ENCODE measurements around the gene CYP2A7. TPM values are rescaled to one million over a fixed set of nuclear protein-coding genes. Genes with fewer than 3 reads are reported as not detected.
"Not testable (repeated sequence)": the region's sequence is repeated elsewhere in the genome, so short reads cannot be mapped to it uniquely, and the experiment has no call there.

CYP2A7 gene
- polyA plus RNA-seq, 1 donor from 2014 or later: not detected

DNA sequence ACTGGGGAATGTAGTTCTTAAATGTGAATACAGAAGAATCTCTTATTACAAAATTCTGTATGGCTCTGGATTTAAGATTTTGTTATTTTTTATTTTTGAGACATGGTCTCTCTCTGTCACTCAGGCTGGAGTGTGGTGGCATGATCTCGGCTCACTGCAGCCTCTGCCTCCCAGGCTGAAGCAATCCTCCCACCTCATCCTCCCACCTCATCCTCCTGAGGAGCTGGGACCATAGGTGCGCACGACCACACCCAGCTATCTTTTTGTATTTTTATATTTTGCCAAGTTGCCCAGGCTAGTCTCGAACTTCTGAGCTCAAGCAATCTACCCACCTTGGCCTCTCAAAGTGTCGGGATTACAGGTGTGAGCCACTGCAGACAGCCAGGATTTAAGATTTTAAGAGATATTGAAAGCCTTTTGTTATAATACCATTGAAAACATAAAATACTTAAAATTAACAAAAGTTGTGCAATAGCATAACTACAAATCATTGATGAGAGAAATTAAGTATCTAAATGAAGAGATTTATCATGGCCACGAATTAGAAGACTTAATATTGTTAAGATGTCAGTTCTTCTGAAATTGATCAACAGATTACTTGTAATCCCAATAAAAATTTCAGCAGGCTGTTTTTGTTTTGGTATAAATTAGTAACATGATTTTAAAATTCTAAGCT lies 45.1 kb downstream of the CYP2A7 start:
- H3K27ac Mint-ChIP-seq: no peak overlapping the region
- no peaks in the 10 kb centered on the region for H3K4me1 Mint-ChIP-seq
- peaks cover 2% of the 10 kb centered on the region for H3K27me3 Mint-ChIP-seq
- H3K36me3 Mint-ChIP-seq: no peaks in the 10 kb centered on the region
- H3K9me3 Mint-ChIP-seq: peaks cover 0 to 2% (median 0%) of the 10 kb centered on the region in 3 donors
- H3K4me3 Mint-ChIP-seq: no peak overlapping the region

DNA sequence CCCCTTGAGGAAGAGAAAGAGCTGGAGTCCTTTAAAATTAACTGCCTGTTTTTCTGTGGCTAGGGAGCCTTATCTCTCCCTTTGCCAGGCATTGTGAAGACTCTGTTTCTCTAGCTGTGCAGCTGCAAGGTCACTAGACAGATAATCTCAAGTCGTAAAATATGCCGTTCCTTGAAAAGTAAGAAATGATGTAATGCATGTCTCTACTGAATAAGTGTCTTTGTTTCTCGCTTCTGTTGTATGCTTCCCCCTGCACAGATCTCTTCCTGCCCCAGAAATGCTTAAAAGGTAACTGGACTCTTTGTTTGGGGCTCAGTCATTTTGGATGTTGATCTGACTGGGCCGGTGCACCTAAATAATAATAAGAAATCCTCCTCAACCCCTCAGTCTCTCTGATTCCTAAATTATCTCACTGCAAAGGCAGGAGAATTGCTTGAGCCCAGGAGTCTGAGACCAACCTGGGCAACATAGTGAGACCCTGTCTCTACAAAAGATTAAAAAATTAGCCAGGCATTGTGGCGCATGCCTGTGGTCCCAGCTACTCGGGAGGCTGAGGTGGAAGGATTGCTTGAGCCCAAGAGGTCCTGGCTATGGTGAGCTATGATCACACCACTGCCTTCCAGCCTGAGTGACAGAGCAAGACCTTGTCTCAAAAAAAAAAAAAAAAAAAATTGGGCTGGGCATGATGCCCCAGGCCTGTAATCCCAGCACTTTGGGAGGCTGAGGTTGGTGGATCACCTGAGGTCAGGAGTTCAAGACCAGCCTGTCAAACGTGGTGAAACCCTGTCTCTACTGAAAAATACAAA lies 48.1 kb downstream of the CYP2A7 start:
- not testable (repeated sequence) for H3K27me3 Mint-ChIP-seq, H3K4me3 Mint-ChIP-seq, H3K9me3 Mint-ChIP-seq, H3K36me3 Mint-ChIP-seq, H3K4me1 Mint-ChIP-seq
- peak overlapping the region in 1 of 3 donors; percentile 81 for H3K27ac Mint-ChIP-seq

DNA sequence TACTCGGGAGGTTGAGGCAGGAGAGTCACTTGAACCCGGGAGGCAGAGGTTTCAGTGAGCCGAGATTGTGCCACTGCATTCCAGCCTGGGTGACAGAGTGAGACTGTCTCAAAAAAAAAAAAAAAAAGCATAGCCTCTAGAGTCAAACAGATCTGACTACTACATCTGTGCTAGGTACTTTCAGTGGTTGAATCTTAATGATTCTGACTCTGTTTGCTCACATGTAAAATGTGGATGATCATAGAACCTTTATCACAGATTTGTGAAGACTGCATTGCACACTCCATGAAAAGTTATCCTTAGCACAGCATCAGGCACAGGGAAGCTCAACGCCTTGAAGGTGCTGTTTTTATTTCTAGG lies 49.6 kb downstream of the CYP2A7 start:
- peaks cover 15% of the 10 kb centered on the region for H3K36me3 Mint-ChIP-seq
- H3K4me3 Mint-ChIP-seq, H3K4me1 Mint-ChIP-seq, H3K27me3 Mint-ChIP-seq, H3K27ac Mint-ChIP-seq, H3K9me3 Mint-ChIP-seq: not testable (repeated sequence)

DNA sequence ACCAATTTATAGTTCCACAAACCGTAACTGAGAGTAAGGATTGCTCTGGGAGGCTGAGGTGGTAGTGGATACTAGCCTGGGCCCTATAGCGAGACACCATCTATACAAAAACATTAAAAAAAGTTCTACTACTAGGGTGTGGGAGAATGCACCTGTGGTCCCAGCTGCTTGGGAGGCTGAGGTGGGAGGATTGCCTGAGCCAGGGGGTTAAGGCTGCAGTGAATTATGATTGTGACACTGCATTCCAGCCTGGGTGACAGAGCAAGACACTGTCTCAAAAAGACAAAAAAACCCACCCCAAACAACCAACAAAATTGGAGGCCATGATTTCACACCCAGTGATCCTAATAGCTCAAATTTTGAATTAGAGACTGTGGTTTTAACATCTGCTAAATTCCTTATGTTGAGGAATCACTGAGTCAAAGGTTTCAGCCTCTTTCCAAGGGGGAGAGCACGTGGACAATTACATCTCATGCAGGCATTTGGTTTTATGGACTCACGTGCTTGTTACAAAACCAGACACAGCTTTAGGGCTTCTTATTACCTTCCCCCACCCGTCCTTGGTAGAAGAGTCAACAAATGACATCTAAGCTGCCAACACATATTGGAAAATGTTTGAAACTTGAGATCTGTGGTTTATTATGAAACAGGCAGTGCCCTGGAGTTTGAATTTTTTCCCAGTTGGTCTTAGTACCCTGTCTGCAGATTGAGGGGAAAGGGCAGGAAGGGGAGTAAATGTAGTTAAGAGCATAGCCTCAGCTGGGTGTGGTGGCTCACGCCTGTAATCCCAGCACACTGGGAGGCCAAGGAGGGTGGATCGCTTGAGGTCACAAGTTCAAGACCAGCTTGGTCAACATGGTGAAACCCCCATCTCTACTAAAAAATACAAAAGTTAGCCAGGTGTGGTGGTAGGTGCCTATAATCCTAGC lies 50.3 kb downstream of the CYP2A7 start:
- H3K4me1 Mint-ChIP-seq: peaks cover 0 to 2% (median 0%) of the 10 kb centered on the region in 3 donors
- no peak overlapping the region for H3K27ac Mint-ChIP-seq
- no peaks in the 10 kb centered on the region for H3K27me3 Mint-ChIP-seq
- H3K36me3 Mint-ChIP-seq: peaks cover 21% of the 10 kb centered on the region
- H3K4me3 Mint-ChIP-seq: no peak overlapping the region
- peaks cover 0 to 4% (median 3%) of the 10 kb centered on the region in 3 donors for H3K9me3 Mint-ChIP-seq

DNA sequence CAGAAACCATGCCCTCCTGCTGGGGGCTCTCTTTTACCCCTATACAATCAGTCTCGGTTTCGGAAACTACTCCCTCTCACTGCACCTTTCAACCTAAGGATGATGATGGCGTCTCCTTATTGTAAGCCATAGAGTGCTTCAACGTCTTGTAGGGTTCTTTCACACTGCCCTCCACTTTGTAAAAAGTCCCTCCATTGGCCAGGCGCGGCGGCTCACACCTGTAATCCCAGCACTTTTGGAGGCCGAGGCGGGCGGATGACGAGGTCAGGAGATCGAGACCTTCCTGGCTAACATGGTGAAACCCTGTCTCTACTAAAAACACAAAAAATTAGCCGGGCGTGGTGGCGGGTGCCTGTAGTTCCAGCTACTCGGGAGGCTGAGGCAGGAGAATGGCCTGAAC lies 51.3 kb downstream of the CYP2A7 start:
- H3K9me3 Mint-ChIP-seq, H3K27me3 Mint-ChIP-seq, H3K4me3 Mint-ChIP-seq, H3K4me1 Mint-ChIP-seq, H3K27ac Mint-ChIP-seq: not testable (repeated sequence)
- peaks cover 22% of the 10 kb centered on the region for H3K36me3 Mint-ChIP-seq

DNA sequence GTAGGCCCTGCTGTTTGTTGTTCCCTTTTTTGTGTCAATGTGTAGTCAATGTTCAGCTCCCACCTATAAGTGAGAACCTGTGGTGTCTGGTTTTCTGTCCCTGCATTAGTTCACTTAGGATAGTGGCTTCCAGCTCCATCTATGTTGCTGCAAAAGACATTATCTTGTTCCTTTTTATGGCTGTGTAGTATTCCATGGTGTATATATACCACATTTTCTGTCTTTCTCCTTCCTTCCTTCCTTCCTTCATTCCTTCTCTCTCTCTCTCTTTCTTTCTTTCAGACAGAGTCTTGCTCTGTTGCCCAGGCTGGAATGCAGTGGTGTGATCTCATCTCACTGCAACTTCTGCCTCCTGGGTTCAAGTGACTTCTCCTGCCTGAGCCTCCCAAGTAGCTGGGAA lies 52.8 kb downstream of the CYP2A7 start:
- Mint-ChIP-seq H3K9me3 (peaks cover 0 to 4% (median 3%) of the 10 kb centered on the region in 3 donors), H3K36me3 (peaks cover 25% of the 10 kb centered on the region), H3K4me3 (no peak overlapping the region), H3K27ac (peak overlapping the region in 1 of 3 donors; percentile 63), H3K27me3 (no peaks in the 10 kb centered on the region), H3K4me1 (peaks cover 0 to 2% (median 0%) of the 10 kb centered on the region in 3 donors)

DNA sequence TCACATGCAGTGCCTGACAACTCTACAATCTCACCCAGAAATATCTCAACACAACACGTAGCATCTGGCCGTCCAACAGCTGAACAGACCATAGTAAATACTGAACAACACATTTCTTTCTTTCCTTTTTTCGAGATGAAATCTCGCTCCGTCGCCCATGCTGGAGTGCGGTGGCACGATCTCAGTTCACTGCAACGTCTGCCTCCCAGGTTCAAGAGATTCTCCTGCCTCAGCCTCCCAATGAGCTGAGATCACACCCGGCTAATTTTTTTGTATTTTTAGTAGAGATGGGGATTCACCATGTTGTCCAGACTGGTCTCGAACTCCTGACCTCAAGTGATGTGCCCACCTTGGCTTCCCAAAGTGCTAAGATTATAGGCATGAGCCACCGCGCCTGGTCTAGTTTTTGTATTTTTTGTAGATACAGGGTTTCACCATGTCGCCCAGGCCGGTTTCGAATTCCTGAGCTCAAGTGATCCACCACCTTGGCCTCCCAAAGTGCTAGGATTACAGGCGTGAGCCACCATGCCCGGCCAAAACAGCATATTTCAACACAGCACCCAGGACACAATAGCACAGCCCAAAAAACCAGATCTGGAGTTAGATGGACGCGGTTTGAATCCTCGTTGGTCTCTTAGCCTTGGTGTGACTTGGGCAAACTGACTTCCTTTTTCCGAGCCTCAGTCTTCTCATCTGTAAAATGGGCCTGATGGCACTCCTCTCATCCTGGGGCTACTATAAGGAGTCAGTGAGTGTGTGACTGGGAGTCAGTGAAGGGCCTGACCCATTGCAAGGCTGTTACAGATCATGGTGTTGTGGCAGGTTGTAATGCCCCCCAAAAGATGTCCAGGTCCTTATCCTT lies 54.4 kb downstream of the CYP2A7 start:
- no peaks in the 10 kb centered on the region for H3K27me3 Mint-ChIP-seq
- peaks cover 25% of the 10 kb centered on the region for H3K36me3 Mint-ChIP-seq
- H3K9me3 Mint-ChIP-seq: peaks cover 0 to 4% (median 3%) of the 10 kb centered on the region in 3 donors
- peaks cover 0 to 8% (median 5%) of the 10 kb centered on the region in 3 donors for H3K4me1 Mint-ChIP-seq
- H3K27ac Mint-ChIP-seq: no peak overlapping the region
- no peak overlapping the region for H3K4me3 Mint-ChIP-seq

DNA sequence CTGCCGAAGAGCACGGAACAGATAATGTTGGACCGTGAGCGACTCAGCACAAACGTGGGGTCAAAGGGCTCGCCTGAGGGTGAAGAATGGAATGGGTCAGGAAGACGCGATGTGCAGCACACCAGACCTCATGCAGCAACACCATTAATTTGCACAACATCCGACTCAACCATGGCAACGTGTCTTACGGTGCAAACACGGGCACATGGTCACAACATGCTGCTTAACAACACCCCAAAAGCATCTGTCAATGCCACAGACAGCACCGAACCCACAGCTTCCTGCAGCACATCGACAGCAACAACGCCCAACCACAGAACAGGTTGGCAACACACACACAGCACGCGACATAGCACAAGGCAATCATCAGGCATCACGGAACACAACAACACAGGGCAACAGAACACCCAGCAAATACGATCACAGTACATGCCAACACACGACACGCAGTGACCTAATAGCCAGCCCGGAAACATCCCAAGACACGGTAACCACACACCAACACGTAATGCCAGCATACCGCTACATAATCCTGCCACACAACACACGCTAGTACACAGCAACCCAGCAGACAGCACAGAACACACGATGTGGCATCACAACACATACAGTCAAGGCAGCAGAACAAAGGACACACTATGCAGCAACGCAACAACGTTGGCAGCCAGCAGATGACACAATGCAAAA lies 55.2 kb downstream of the CYP2A7 start:
- peak overlapping the region in 2 of 3 donors; percentile 41 for H3K27ac Mint-ChIP-seq
- peaks cover 0 to 11% (median 8%) of the 10 kb centered on the region in 3 donors for H3K4me1 Mint-ChIP-seq
- peaks cover 25% of the 10 kb centered on the region for H3K36me3 Mint-ChIP-seq
- not testable (repeated sequence) for H3K4me3 Mint-ChIP-seq, H3K27me3 Mint-ChIP-seq, H3K9me3 Mint-ChIP-seq

DNA sequence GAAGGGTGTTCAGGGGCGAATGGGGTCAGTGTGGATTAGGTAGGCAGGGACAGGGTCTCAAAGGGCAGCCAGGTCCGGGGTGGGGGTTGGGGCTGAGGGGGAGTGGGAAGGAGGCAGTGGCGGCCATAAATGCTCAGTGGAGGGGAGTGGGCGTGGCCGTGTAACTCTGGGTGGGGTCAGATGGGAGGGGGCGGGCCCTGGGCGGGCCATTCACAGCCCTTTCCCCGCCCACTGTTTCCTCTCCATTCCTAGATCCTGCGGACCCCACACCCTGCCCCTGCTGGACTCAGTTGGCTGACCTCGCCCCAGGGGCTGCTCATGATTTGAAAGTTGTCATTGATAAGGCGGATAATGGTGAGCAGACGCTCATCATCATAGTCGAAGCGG lies 55.7 kb downstream of the CYP2A7 start:
- not testable (repeated sequence) for H3K4me3 Mint-ChIP-seq, H3K27me3 Mint-ChIP-seq, H3K9me3 Mint-ChIP-seq
- peaks cover 0 to 11% (median 8%) of the 10 kb centered on the region in 3 donors for H3K4me1 Mint-ChIP-seq
- H3K27ac Mint-ChIP-seq: peak overlapping the region in 1 of 3 donors; percentile 41
- peaks cover 25% of the 10 kb centered on the region for H3K36me3 Mint-ChIP-seq

DNA sequence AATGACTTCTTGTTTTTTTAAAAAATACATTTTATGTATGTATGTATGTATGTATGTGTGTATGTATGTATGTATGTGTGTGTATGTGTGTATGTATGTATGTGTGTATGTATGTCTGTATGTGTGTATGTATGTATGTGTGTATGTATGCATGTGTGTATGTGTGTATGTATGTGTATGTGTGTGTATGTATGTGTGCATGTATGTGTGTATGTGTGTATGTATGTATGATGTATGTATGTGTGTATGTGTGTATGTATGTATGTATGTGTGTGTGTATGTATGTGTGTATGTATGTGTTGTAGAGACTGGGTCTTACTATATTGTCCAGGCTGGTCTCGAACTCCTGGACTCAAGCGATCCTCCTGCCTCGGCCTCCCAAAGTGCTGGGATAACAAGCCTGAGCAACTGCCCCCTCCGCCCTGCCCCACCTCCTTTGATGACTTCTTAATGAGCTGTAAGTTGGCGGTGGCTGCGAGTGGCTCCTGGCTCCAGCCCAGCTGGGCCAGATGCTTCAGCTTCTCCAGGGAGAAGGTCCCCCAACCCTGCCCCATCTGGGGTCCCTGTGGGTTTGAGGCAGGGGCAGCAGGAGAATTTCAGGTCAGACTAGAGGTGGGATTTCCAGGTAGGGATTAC lies 56.5 kb downstream of the CYP2A7 start:
- H3K4me3 Mint-ChIP-seq: not testable (repeated sequence)
- H3K27ac Mint-ChIP-seq: peak overlapping the region in 1 of 3 donors; percentile 37
- H3K4me1 Mint-ChIP-seq: peaks cover 0 to 11% (median 8%) of the 10 kb centered on the region in 3 donors

More for the DNA sequence above, 56.5 kb downstream of the CYP2A7 start:
- not testable (repeated sequence) for H3K9me3 Mint-ChIP-seq, H3K27me3 Mint-ChIP-seq
- peaks cover 23% of the 10 kb centered on the region for H3K36me3 Mint-ChIP-seq

Other genes starting within 250 kb of the CYP2A7 start
- 4.0 TPM for gene NUMBL, start 191.6 kb downstream of the CYP2A7 start, polyA plus RNA-seq
- gene COQ8B, start 165.3 kb downstream of the CYP2A7 start, polyA plus RNA-seq: 24.2 TPM
- gene ITPKC, start 165.1 kb downstream of the CYP2A7 start, polyA plus RNA-seq: 8.8 TPM
- 4.9 TPM for gene ACTMAP, start 131.8 kb downstream of the CYP2A7 start, polyA plus RNA-seq
- 96.4 TPM for gene SNRPA, start 131.0 kb downstream of the CYP2A7 start, polyA plus RNA-seq
- gene MIA, start 106.7 kb downstream of the CYP2A7 start, polyA plus RNA-seq: not detected
- gene RAB4B, start 104.0 kb downstream of the CYP2A7 start, polyA plus RNA-seq: 141 TPM
- gene EGLN2, start 83.0 kb downstream of the CYP2A7 start, polyA plus RNA-seq: 181 TPM
- gene CYP2A6, start 31.8 kb downstream of the CYP2A7 start, polyA plus RNA-seq: not detected
- not detected for gene CYP2B6, start 109.1 kb upstream of the CYP2A7 start, polyA plus RNA-seq
- not detected for gene CYP2A13, start 206.2 kb upstream of the CYP2A7 start, polyA plus RNA-seq
- not detected for gene CYP2F1, start 232.2 kb upstream of the CYP2A7 start, polyA plus RNA-seq

Data from IgD-negative memory B cell (primary cell).